GM13977 (cell line): ENCODE data around the gene IRGQ.
A peak's percentile ranks its signal among the peaks of the same experiment; 100 is the strongest.

Experiments
- DNase-seq: peaks from one replicate; pipeline ENCODE4 v3.0.0; 2012; ENCODE audit warnings: low spot score
- CTCF ChIP-seq: IDR thresholded peaks from 2 replicates; pipeline ENCODE4 v1.5.1; 2012; ENCODE audit warnings: mild to moderate bottlenecking, control low read depth; ENCODE audit not compliant: insufficient read depth; ENCODE audit errors: extremely low read depth, missing control alignments
- in situ Hi-C: fragments of 300-500 bp; cut with MboI; formaldehyde crosslinking; loops from one replicate; pipeline ENCODE4 v1.12.0; 2022; ENCODE audit warnings: low sequenced_read_pairs, low pct_unique_long_range_greater_than_20kb, mixed read lengths, inconsistent platforms; ENCODE audit not compliant: unreplicated experiment

IRGQ gene

DNA sequence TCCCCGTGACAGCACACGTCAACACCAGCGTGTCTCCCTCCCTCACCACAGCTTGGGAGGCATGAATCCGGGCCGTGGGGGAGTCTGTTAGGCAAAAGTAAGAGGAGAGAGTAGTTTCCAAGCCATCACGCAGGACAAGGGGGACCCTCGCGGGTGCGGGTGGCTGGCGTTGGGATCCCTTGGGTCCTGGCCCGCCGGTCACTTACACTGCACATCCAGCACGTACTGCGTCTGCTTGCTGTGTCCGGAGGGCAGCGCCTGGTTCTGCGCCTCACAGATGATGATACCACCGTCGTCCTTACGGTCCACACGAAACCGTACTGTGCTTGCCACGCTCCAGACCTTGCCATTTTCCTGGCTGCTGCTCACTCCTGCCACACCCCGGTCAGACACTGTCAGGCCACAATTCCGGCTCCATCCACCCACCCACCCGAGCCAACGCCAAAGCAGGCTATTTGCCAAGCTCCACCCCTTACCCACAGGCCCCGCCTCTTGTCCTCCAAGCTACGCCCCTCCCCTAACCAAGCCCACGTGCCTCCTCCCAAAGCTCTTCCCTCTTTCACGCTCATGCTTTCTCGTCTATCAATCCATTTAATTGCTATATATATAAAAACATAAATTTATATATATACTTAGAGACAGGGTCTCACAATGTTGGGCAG lies 30.1 kb upstream of the IRGQ start:
- in situ Hi-C loops = no loop called here
- no peak for TF ChIP-seq CTCF
- no peak for DNase-seq

DNA sequence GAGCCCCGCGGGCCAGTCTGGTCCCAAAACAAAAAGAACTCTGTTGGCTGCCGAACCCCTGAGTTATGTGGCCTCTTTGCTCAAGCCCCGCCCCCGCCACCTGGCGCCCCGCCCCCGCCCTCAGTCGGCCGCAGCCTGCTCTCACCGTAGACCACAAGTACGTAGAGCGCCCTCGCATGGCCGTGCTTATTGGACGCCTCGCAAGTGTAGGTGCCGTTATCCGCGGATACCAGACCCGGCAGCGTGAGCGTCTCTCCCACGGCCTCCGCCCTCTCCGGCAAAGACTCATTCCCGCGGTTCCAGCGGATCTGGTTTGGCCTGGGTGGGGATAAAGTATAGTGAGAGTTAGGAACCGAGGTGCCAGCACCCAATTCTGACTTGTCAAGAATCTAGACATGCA lies 29.0 kb upstream of the IRGQ start:
- in situ Hi-C loops = no loop called here
- peak; percentile 89 for DNase-seq
- peak; percentile 75 for TF ChIP-seq CTCF

- in situ Hi-C loops = no loop called here
- no peak for DNase-seq
- TF ChIP-seq CTCF = no peak
Observed at GRCh38 chr19:43623889-43624670, 28.1 kb upstream of the IRGQ start.

- TF ChIP-seq CTCF = no peak
- in situ Hi-C loops = no loop called here
- DNase-seq = no peak
Observed at GRCh38 chr19:43622956-43623355, 27.0 kb upstream of the IRGQ start.

DNA sequence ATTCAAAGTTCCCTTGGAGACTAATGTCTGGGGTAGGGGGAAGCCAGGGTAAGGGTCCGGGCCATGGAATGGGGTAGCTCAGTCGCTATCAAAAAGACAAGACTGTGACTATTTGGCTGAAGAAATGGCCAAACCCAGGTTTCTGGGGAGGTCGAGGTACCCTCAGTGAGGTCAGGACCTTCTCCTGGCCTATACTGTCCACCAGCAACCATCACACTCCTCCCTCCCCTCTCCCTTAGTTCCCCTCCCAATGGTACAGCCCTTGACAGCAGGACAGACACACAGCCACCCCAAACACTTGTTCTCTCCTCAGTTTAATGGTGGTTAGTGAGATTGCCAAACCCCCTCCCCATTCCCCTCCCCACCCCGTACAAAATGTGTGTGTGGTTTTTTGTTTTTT lies 26.1 kb upstream of the IRGQ start:
- in situ Hi-C loops = no loop called here
- DNase-seq = no peak
- TF ChIP-seq CTCF = no peak

DNA sequence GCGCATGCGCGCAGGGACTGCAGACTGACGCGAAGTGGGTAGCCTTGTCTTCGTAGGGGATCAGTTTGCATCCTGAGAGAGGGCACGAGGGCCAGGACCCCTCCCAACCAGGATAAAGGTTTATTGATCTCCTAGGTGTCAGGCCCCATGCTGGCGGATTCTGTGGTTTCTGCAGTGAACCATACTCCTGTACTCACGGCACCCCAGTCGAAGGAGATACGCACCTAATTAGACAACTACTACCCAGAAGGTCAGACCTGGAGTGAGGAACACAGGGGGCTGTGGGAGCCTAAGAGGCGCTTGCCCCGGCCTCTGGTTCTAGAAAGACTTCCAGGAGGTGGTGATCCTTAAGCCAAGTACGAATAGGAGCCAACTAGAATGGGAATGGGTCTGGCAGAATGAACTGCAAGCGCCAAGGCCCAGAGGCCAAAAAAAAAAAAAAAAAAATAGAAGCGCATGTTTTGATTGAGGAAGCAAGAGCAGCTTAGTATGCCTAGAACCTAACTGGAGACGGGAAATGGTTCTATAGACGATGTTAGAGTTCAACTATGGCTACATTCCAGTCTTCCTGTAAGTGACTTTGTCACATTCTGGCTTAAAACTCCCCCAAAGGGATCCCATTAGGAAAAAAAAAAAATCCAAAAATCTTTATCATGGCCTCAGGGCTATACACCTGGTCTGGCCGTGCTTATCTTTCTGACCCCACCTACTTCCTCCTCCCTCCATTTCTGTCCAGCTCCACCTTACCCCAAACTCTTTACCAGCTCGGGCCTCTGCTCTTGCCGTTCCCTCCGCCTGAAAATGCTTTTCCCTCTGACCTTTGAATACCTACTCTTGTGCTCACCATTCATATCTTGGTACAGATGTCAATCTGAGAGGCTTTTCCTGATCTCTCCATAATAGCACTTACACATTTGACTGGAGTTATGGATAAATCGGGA lies 24.4 kb upstream of the IRGQ start:
- in situ Hi-C loops = no loop called here
- no peak for DNase-seq
- no peak for TF ChIP-seq CTCF
